ENCODE measurements around the gene PMPCA. TPM values are rescaled to one million over a fixed set of nuclear protein-coding genes. Genes with fewer than 3 reads are reported as not detected.
"Not testable (repeated sequence)": the region's sequence is repeated elsewhere in the genome, so short reads cannot be mapped to it uniquely, and the experiment has no call there.

The PMPCA gene
- total RNA-seq, 1 donor from 2014 or later, result 86.6 TPM

DNA sequence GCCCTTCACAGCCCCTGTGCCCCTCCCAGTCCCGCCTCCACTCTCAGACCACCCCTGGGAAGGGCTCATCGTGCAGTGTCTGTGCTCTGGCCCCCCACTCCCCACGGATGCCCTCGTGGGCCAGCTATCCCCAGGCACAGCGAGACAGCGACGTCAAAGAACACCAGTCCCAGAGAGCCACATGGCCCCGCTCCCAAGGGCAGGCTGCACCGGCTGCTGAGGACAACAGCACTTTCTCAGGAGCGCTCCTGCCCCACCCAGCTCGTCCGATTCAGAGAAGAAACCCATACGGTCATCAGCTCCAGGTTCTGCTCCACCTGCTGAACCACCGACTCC is 5.7 kb upstream of the PMPCA start:
- peak overlapping the region; percentile 88 for H3K27ac Mint-ChIP-seq (ENCODE audit: unreplicated experiment)

DNA sequence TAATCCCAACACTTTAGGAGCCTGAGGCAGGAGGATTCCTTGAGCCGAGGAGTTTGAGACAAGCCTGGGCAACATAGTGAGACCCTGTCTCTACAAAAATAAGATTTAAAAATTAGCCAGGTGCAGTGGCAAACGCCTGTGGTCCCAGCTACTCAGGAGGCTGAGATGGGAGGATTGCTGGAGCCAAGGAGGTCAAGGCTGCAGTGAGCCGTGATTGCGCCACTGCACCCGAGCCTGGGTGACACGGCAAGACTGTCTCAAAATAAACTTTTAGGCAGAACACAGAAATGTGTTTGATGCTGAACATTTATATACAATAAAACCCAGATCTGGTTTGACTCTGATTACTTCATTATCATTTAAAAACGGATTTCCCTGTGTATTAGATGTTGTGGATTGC is 5.0 kb upstream of the PMPCA start:
- Mint-ChIP-seq H3K4me1 (peaks cover 18% of the 10 kb centered on the region), H3K36me3 (ENCODE audit: low read depth) (peaks cover 7% of the 10 kb centered on the region), H3K9me3 (no peaks in the 10 kb centered on the region), H3K27me3 (ENCODE audit: low read depth) (no peaks in the 10 kb centered on the region), H3K27ac (ENCODE audit: unreplicated experiment) (no peak overlapping the region), H3K4me3 (peak overlapping the region; percentile 72)
- DNase-seq (ENCODE audit: low read depth, low spot score), result no peak
- TF ChIP-seq, protein P1, sequence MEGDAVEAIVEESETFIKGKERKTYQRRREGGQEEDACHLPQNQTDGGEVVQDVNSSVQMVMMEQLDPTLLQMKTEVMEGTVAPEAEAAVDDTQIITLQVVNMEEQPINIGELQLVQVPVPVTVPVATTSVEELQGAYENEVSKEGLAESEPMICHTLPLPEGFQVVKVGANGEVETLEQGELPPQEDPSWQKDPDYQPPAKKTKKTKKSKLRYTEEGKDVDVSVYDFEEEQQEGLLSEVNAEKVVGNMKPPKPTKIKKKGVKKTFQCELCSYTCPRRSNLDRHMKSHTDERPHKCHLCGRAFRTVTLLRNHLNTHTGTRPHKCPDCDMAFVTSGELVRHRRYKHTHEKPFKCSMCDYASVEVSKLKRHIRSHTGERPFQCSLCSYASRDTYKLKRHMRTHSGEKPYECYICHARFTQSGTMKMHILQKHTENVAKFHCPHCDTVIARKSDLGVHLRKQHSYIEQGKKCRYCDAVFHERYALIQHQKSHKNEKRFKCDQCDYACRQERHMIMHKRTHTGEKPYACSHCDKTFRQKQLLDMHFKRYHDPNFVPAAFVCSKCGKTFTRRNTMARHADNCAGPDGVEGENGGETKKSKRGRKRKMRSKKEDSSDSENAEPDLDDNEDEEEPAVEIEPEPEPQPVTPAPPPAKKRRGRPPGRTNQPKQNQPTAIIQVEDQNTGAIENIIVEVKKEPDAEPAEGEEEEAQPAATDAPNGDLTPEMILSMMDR (conservative IDR thresholded peaks at IDR 0.05), result no peak

More for the DNA sequence above, 5.7 kb upstream of the PMPCA start:
- Mint-ChIP-seq H3K4me3 (peak overlapping the region; percentile 42), H3K4me1 (peaks cover 16% of the 10 kb centered on the region), H3K36me3 (ENCODE audit: low read depth) (peaks cover 7% of the 10 kb centered on the region), H3K9me3 (no peaks in the 10 kb centered on the region), H3K27me3 (ENCODE audit: low read depth) (no peaks in the 10 kb centered on the region)
- DNase-seq (ENCODE audit: low read depth, low spot score), result no peak
- TF ChIP-seq, protein P1 (conservative IDR thresholded peaks at IDR 0.05), result no peak

DNA sequence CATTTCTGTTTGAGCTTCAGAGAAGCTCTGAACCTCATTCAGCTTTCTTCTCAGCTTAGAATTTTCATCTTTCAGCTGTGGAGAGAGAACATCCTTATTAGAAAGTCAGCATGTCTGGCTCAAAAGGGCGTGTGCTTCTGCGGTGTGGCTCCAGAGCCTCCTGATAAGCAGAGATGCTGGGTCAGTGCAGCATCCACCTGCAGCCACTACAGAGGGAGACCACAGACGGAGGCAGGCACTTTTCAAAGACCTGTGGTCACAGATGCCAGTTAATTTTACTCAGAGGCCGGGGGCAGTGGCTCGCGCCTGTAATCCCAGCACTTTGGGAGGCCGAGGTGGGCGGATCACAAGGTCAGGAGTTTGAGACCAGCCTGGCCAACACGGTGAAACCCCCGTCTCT is 4.6 kb upstream of the PMPCA start:
- not testable (repeated sequence) for H3K27ac Mint-ChIP-seq (ENCODE audit: unreplicated experiment); H3K27me3 Mint-ChIP-seq (ENCODE audit: low read depth); DNase-seq (ENCODE audit: low read depth, low spot score); H3K9me3 Mint-ChIP-seq; H3K36me3 Mint-ChIP-seq (ENCODE audit: low read depth)
- H3K4me3 Mint-ChIP-seq, result peak overlapping the region; percentile 72
- peaks cover 18% of the 10 kb centered on the region for H3K4me1 Mint-ChIP-seq

DNA sequence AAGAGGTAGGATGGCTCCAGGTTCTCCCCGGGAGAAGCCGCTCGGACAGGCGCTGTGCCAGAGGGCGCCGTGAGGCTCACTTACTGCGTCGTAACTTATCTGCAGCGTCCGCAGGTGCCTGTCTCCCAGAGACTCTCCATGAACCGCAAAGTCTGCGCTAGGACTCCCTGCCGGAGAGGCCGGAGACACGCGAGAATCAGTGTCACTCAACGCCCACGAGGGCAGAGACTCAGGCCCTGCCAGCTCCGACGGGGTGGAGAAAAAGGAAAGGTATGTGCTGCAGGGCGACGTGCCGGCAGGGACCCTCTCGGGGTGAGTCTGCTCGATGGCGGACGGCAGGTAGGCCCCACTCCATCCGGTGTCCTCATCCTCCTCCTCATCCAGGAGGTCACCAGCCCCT is 3.4 kb upstream of the PMPCA start:
- Mint-ChIP-seq H3K4me1 (peaks cover 30% of the 10 kb centered on the region), H3K4me3 (peak overlapping the region; percentile 54)
- not testable (repeated sequence) for H3K36me3 Mint-ChIP-seq (ENCODE audit: low read depth); H3K9me3 Mint-ChIP-seq; H3K27me3 Mint-ChIP-seq (ENCODE audit: low read depth); DNase-seq (ENCODE audit: low read depth, low spot score); H3K27ac Mint-ChIP-seq (ENCODE audit: unreplicated experiment)

DNA sequence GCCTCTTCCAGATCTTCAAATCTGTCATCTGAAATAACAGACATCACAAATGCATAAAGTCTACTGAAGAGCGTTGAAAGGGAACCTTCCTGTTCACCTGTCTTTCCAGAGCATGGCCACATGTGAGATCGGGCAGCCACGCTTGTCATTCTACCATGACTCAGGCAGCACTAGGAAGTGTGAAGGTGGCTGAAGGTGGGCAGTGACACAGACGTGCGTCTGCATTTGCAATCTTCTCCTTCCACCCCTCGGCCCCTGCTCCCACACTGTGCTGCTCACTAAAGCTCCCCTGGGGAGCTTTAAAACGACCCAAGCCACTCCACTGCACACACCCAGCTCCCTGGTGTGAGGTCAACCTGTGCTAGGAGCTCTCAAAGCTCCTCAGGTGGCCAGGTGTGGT is 2.5 kb upstream of the PMPCA start:
- DNase-seq (ENCODE audit: low read depth, low spot score), result no peak
- Mint-ChIP-seq H3K27ac (ENCODE audit: unreplicated experiment) (no peak overlapping the region), H3K27me3 (ENCODE audit: low read depth) (no peaks in the 10 kb centered on the region), H3K4me3 (peak overlapping the region; percentile 76), H3K36me3 (ENCODE audit: low read depth) (peaks cover 7% of the 10 kb centered on the region), H3K4me1 (peaks cover 32% of the 10 kb centered on the region), H3K9me3 (no peaks in the 10 kb centered on the region)
- TF ChIP-seq, protein P1 (conservative IDR thresholded peaks at IDR 0.05), result no peak

DNA sequence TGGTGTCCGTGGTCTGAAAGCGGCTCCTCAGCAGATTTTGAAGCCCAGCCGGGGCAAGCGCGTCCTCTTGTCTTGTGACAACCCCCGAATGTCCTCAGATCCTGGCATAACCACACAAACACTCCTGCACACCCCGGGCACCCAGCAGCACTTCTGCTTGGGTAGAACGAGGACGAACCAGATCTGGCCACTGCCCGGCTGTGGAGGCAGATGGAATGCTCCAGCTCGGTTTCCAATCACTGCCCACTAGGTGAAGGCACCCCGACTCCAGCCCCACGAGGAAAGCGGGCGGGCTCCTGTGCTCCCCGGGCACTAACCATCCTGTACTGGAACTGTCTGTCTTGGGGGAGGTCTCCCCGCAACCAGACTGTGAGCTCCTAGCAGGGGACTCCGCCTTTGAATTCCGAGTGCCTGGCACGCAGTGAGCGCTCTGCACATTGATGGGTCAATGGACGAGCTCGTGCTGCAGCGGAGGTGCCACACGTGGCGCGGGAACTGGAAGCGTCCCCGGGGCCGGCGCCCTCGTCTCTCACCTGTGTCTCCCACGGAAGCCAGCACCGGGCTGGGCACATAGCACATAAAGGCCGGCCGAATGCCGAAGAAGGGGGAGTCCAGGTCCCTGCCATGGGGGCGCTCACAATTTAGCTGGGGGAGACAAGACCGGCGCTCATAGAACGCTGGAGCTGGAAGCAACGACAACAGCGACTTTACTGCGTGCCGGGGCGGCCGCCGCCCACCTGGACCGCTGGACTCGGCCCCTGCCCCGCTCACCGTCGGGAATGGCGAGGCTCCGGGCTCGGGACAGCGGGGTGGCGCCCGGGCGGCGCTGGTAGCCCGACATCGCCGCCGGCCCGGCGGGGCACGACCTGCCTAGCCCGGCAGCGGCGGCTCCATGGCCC is 652 bp upstream of the PMPCA start:
- no peak for DNase-seq (ENCODE audit: low read depth, low spot score)
- Mint-ChIP-seq H3K27me3 (ENCODE audit: low read depth) (no peaks in the 10 kb centered on the region), H3K4me1 (peaks cover 32% of the 10 kb centered on the region), H3K4me3 (peak overlapping the region; percentile 93), H3K9me3 (no peaks in the 10 kb centered on the region), H3K27ac (ENCODE audit: unreplicated experiment) (peak overlapping the region; percentile 84), H3K36me3 (ENCODE audit: low read depth) (peaks cover 7% of the 10 kb centered on the region)
- TF ChIP-seq, protein P1 (conservative IDR thresholded peaks at IDR 0.05), result no peak

Data from neural crest cell (in vitro differentiated cells).